LNCaP clone FGC (cell line): ENCODE measurements around the gene MXI1.

Experiments used
- DNase-seq: peaks from one replicate; pipeline ENCODE4 v3.0.0-alpha.2; 2011; ENCODE audit warnings: low read depth
- H3K4me3 ChIP-seq: 2 replicates; pipeline ENCODE4 v1.5.1; 2011; ENCODE audit warnings: mild to moderate bottlenecking, low read depth, low read length, control low read depth
- CTCF ChIP-seq: IDR thresholded peaks from 2 replicates; pipeline ENCODE4 v1.5.1; 2012; ENCODE audit warnings: mild to moderate bottlenecking; ENCODE audit not compliant: control insufficient read depth, insufficient read depth; ENCODE audit errors: extremely low read depth

Gene MXI1

GRCh38 chr10:110171032-110171431, 36.4 kb upstream of the MXI1 start:
- no peak overlapping the region for H3K4me3 ChIP-seq
- no peak for DNase-seq
- TF ChIP-seq CTCF, result no peak

GRCh38 chr10:110172155-110172554, 35.2 kb upstream of the MXI1 start:
- no peak for TF ChIP-seq CTCF
- DNase-seq, result no peak
- no peak overlapping the region for H3K4me3 ChIP-seq

- H3K4me3 ChIP-seq, result no peak overlapping the region
- TF ChIP-seq CTCF, result no peak
- no peak for DNase-seq
These were observed 33.2 kb upstream of the MXI1 start for GRCh38 chr10:110174201-110174600.

- H3K4me3 ChIP-seq, result no peak overlapping the region
- no peak for TF ChIP-seq CTCF
- DNase-seq, result no peak
These were observed 32.6 kb upstream of the MXI1 start for GRCh38 chr10:110174816-110175215.

- no peak for TF ChIP-seq CTCF
- DNase-seq, result no peak
- H3K4me3 ChIP-seq, result no peak overlapping the region
These were observed 32.0 kb upstream of the MXI1 start for GRCh38 chr10:110175406-110175805.

GRCh38 chr10:110176141-110177030, 31.0 kb upstream of the MXI1 start:
- no peak for TF ChIP-seq CTCF
- no peak for DNase-seq
- H3K4me3 ChIP-seq, result no peak overlapping the region

GRCh38 chr10:110179220-110179619, 28.2 kb upstream of the MXI1 start:
- TF ChIP-seq CTCF, result no peak
- no peak for DNase-seq

More at GRCh38 chr10:110179220-110179619, 28.2 kb upstream of the MXI1 start:
- H3K4me3 ChIP-seq, result no peak overlapping the region
